ENCODE measurements around the gene DOCK10. TPM values are rescaled to one million over a fixed set of nuclear protein-coding genes. Genes with fewer than 3 reads are reported as not detected.

DOCK10 gene
- total and polyA plus RNA-seq, 9 of the 15 experiments (the other 6 are each of a cell fraction or from before 2014, with no cell fraction given) = 0.01 to 0.87 (median 0.18) TPM

DNA sequence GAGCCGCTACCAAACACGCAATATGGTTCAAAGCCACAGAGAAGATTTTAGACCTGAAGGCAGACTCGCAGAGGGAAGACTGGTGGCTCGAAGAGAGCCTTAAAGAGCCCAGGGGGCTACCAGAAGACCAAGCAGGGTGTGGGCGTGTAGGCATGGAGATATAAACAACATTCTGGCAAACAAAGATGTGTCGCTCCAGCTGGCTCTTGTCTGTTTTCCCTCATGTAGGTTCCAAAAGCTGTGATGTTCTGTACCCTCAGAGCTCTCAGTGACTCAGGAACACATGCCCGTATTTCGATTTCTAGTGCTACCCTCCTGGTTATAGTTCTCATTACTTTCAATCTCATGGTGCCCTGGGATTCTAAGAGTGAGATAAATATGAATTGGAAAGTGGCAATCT lies 44.5 kb downstream of the DOCK10 start (continued):
- TF ChIP-seq, protein P1, sequence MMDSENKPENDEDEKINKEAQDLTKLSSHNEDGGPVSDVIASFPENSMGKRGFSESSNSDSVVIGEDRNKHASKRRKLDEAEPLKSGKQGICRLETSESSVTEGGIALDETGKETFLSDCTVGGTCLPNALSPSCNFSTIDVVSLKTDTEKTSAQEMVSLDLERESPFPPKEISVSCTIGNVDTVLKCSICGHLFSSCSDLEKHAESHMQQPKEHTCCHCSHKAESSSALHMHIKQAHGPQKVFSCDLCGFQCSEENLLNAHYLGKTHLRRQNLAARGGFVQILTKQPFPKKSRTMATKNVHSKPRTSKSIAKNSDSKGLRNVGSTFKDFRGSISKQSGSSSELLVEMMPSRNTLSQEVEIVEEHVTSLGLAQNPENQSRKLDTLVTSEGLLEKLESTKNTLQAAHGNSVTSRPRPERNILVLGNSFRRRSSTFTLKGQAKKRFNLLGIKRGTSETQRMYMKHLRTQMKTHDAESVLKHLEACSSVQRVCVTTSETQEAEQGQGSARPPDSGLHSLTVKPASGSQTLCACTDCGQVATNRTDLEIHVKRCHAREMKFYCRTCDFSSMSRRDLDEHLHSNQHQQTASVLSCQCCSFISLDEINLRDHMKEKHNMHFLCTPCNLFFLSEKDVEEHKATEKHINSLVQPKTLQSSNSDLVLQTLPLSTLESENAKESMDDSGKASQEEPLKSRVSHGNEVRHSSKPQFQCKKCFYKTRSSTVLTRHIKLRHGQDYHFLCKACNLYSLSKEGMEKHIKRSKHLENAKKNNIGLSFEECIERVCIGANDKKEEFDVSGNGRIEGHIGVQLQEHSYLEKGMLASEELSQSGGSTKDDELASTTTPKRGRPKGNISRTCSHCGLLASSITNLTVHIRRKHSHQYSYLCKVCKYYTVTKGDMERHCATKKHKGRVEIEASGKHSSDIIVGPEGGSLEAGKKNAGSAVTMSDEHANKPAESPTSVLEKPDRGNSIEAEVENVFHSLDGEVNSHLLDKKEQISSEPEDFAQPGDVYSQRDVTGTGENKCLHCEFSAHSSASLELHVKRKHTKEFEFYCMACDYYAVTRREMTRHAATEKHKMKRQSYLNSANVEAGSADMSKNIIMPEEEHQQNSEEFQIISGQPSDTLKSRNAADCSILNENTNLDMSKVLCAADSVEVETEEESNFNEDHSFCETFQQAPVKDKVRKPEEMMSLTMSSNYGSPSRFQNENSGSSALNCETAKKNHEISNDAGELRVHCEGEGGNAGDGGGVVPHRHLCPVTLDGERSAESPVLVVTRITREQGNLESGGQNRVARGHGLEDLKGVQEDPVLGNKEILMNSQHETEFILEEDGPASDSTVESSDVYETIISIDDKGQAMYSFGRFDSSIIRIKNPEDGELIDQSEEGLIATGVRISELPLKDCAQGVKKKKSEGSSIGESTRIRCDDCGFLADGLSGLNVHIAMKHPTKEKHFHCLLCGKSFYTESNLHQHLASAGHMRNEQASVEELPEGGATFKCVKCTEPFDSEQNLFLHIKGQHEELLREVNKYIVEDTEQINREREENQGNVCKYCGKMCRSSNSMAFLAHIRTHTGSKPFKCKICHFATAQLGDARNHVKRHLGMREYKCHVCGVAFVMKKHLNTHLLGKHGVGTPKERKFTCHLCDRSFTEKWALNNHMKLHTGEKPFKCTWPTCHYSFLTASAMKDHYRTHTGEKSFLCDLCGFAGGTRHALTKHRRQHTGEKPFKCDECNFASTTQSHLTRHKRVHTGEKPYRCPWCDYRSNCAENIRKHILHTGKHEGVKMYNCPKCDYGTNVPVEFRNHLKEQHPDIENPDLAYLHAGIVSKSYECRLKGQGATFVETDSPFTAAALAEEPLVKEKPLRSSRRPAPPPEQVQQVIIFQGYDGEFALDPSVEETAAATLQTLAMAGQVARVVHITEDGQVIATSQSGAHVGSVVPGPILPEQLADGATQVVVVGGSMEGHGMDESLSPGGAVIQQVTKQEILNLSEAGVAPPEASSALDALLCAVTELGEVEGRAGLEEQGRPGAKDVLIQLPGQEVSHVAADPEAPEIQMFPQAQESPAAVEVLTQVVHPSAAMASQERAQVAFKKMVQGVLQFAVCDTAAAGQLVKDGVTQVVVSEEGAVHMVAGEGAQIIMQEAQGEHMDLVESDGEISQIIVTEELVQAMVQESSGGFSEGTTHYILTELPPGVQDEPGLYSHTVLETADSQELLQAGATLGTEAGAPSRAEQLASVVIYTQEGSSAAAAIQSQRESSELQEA (IDR thresholded peaks at IDR 0.05; ENCODE audit: low read depth) = no peak
- TF ChIP-seq, protein P2, sequence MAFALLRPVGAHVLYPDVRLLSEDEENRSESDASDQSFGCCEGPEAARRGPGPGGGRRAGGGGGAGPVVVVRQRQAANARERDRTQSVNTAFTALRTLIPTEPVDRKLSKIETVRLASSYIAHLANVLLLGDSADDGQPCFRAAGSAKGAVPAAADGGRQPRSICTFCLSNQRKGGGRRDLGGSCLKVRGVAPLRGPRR (CRISPR knock-in tag; IDR thresholded peaks at IDR 0.05) = no peak
- TF ChIP-seq, protein P3, sequence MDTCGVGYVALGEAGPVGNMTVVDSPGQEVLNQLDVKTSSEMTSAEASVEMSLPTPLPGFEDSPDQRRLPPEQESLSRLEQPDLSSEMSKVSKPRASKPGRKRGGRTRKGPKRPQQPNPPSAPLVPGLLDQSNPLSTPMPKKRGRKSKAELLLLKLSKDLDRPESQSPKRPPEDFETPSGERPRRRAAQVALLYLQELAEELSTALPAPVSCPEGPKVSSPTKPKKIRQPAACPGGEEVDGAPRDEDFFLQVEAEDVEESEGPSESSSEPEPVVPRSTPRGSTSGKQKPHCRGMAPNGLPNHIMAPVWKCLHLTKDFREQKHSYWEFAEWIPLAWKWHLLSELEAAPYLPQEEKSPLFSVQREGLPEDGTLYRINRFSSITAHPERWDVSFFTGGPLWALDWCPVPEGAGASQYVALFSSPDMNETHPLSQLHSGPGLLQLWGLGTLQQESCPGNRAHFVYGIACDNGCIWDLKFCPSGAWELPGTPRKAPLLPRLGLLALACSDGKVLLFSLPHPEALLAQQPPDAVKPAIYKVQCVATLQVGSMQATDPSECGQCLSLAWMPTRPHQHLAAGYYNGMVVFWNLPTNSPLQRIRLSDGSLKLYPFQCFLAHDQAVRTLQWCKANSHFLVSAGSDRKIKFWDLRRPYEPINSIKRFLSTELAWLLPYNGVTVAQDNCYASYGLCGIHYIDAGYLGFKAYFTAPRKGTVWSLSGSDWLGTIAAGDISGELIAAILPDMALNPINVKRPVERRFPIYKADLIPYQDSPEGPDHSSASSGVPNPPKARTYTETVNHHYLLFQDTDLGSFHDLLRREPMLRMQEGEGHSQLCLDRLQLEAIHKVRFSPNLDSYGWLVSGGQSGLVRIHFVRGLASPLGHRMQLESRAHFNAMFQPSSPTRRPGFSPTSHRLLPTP (IDR thresholded peaks at IDR 0.05; ENCODE audit: borderline replicate concordance, extremely low read depth, insufficient read length) = no peak
- no peak for TF ChIP-seq ZNF3 (CRISPR knock-in tag; IDR thresholded peaks at IDR 0.05)
- TF ChIP-seq, protein P4, sequence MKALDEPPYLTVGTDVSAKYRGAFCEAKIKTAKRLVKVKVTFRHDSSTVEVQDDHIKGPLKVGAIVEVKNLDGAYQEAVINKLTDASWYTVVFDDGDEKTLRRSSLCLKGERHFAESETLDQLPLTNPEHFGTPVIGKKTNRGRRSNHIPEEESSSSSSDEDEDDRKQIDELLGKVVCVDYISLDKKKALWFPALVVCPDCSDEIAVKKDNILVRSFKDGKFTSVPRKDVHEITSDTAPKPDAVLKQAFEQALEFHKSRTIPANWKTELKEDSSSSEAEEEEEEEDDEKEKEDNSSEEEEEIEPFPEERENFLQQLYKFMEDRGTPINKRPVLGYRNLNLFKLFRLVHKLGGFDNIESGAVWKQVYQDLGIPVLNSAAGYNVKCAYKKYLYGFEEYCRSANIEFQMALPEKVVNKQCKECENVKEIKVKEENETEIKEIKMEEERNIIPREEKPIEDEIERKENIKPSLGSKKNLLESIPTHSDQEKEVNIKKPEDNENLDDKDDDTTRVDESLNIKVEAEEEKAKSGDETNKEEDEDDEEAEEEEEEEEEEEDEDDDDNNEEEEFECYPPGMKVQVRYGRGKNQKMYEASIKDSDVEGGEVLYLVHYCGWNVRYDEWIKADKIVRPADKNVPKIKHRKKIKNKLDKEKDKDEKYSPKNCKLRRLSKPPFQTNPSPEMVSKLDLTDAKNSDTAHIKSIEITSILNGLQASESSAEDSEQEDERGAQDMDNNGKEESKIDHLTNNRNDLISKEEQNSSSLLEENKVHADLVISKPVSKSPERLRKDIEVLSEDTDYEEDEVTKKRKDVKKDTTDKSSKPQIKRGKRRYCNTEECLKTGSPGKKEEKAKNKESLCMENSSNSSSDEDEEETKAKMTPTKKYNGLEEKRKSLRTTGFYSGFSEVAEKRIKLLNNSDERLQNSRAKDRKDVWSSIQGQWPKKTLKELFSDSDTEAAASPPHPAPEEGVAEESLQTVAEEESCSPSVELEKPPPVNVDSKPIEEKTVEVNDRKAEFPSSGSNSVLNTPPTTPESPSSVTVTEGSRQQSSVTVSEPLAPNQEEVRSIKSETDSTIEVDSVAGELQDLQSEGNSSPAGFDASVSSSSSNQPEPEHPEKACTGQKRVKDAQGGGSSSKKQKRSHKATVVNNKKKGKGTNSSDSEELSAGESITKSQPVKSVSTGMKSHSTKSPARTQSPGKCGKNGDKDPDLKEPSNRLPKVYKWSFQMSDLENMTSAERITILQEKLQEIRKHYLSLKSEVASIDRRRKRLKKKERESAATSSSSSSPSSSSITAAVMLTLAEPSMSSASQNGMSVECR (CRISPR knock-in tag; IDR thresholded peaks at IDR 0.05) = no peak
- TF ChIP-seq HNRNPK (IDR thresholded peaks at IDR 0.05; ENCODE audit: low read depth, low read length, poor library complexity, severe bottlenecking) = no peak
- TF ChIP-seq SAP30 (IDR thresholded peaks at IDR 0.05; ENCODE audit: borderline replicate concordance, insufficient read depth, low read depth, low read length, poor library complexity, severe bottlenecking) = no peak
- no peak for TF ChIP-seq RCOR1 (IDR thresholded peaks at IDR 0.05; ENCODE audit: borderline replicate concordance in 1 of 2, low read depth in 2 of 2, low read length in 2 of 2)

Measured in K562 (cell line).